Peyer's patch (tissue), 4 donors: ENCODE data around the gene RPL3.

ENCODE experiments used
- CTCF ChIP-seq, 6 experiments: fragments of 450-650 bp in 4 of 6; fragments of 200-600 bp in 2 of 6; sonication (generic) in 1 of 6; IDR thresholded peaks; one replicate each; pipeline ENCODE4 v1.5.1; 2017 to 2019; ENCODE audit warnings: antibody characterized with exemption in 6 of 6, mild to moderate bottlenecking in 3 of 6, moderate library complexity in 1 of 6
- POLR2A ChIP-seq, 2 donors: fragments of 450-650 bp; IDR thresholded peaks; one replicate each; pipeline ENCODE4 v1.5.1; 2017; ENCODE audit warnings: antibody characterized with exemption in 2 of 2, mild to moderate bottlenecking in 2 of 2, moderate library complexity in 2 of 2

DNA sequence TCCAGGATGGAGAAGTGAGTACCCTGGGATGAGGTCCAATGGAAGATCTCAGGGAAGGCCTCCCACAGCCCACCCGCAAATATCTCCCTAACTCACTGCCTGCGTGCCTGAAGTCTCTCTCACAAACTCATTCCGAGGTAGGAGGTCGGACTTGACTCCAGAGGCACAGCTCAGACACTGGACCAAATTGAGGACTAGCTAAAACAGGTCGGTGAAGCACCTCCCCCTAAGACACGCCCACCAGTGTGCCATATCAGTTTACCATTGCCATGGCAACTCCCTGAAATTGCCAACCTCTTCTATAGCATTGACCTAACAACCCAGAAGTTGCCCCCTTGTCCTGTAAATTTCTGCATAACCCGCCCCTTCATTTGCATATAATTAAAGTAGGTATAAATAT, 17.5 kb downstream of the RPL3 start:
- TF ChIP-seq POLR2A (IDR thresholded peaks at IDR 0.05) = no peak
- no peak for TF ChIP-seq CTCF (IDR thresholded peaks at IDR 0.05)
